Gastroesophageal sphincter (tissue), 4 donors: ENCODE results near the gene CFAP73. TPM values are rescaled to one million over a fixed set of nuclear protein-coding genes. Genes with fewer than 3 reads are reported as not detected.

ENCODE experiments used
- ATAC-seq: fragments of 150-250 bp; one replicate; pipeline ENCODE4 v1.9.1; 2016; ENCODE audit warnings: mild to moderate bottlenecking, moderate library complexity
- H3K27ac ChIP-seq, 4 donors: fragments of 200-600 bp; sonication (generic) in 3 of 4; 1 replicate in 3 of 4; 2 replicates in 1 of 4; pipeline ENCODE4 v1.5.1; 2016 to 2019
- H3K27me3 ChIP-seq: fragments of 200-600 bp; sonication (generic); one replicate; pipeline ENCODE4 v1.5.1; 2019
- H3K36me3 ChIP-seq, 2 donors: fragments of 200-600 bp; sonication (generic); one replicate each; pipeline ENCODE4 v1.5.1; 2019; ENCODE audit warnings: control low read depth in 1 of 2
- H3K4me1 ChIP-seq, 3 donors: fragments of 200-600 bp; sonication (generic); 1 replicate in 2 of 3; 2 replicates in 1 of 3; pipeline ENCODE4 v1.5.1; 2016 to 2019; ENCODE audit warnings: control low read depth in 2 of 3
- H3K4me3 ChIP-seq, 2 donors: fragments of 200-600 bp; sonication (generic); one replicate each; pipeline ENCODE4 v1.5.1; 2019; ENCODE audit warnings: mild to moderate bottlenecking in 1 of 2, moderate library complexity in 1 of 2
- H3K9me3 ChIP-seq, 3 donors: fragments of 200-600 bp; sonication (generic); one replicate each; pipeline ENCODE4 v1.5.1; 2017 to 2019; ENCODE audit warnings: control low read depth in 2 of 3
- EP300 ChIP-seq: sonication (generic); formaldehyde crosslinking; IDR thresholded peaks from one replicate; pipeline ENCODE4 v1.6.1; 2017; ENCODE audit warnings: antibody characterized with exemption, mild to moderate bottlenecking
- POLR2A ChIP-seq, 2 donors: fragments of 450-650 bp; IDR thresholded peaks; one replicate each; pipeline ENCODE4 v1.6.1; 2017; ENCODE audit warnings: antibody characterized with exemption in 2 of 2, mild to moderate bottlenecking in 2 of 2, moderate library complexity in 1 of 2
- POLR2AphosphoS5 ChIP-seq: sonication (generic); formaldehyde crosslinking; IDR thresholded peaks from one replicate; pipeline ENCODE4 v1.6.1; 2017; ENCODE audit warnings: antibody characterized with exemption
- whole genome bisulfite sequencing, 2 donors: methylation state at CpG; one replicate each; pipeline ENCODE4 v1.1.5; 2018; ENCODE audit warnings: low coverage in 1 of 2; 5-methylcytosine and 5-hydroxymethylcytosine counted together
- total RNA-seq, 4 donors: library from RNA; depleted of rRNA; stranded (reverse); fragments of >200 nt; gene quantifications; one replicate each; pipeline ENCODE4 v1.1.0, GENCODE V29; 2016
- TF ChIP-seq, protein P1 (sequence below), 4 experiments: fragments of 200-600 bp in 2 of 4; fragments of 450-650 bp in 2 of 4; sonication (generic) in 1 of 4; IDR thresholded peaks; one replicate each; pipeline ENCODE4 v1.5.1; 2017 to 2019; ENCODE audit warnings: antibody characterized with exemption in 4 of 4, mild to moderate bottlenecking in 2 of 4, moderate library complexity in 2 of 4

CFAP73 gene
- total RNA-seq, 4 donors from 2014 or later: not detected

DNA sequence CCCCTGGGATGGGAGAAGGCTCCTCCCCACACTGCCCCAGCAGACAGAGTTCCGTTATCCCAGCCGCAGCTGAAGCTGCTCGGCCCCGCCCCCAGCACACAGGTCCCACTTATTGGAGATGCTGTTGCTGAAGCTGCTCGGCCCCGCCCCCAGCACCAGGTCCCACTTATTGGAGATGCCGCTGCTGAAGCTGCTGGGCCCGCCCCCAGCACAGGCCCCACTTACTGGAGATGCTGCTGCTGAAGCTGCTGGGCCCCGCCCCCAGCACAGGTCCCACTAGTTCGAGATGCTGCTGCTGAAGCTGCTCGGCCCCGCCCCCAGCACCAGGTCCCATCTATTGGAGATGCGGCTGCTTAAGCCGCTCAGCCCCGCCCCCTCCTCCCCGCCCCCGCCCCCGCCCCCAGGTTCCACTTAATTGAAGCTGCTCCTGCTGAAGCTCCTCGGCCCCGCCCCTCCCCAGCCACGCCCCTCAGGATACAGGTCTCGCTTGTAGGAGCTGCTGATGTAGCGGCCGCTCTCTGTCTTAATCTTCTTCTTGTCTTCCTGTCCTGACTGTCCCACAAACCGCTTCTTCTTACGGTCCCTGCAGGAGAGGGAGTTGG is 12.0 kb downstream of the CFAP73 start:
- peaks cover under 1% of the 10 kb centered on the region for H3K27me3 ChIP-seq
- ATAC-seq: no peak
- no peaks in the 10 kb centered on the region for H3K4me1 ChIP-seq
- H3K36me3 ChIP-seq: peaks cover 0 to 100% of the 10 kb centered on the region in 2 donors
- H3K9me3 ChIP-seq: no peaks in the 10 kb centered on the region
- WGBS, 2 donors: 64% methylated on average over 9 of the region's 26 CpGs; no CpG with 5 or more reads in 1 of the 2 donors
- H3K4me3 ChIP-seq: no peak overlapping the region
- H3K27ac ChIP-seq: no peak overlapping the region
- TF ChIP-seq, protein P1, sequence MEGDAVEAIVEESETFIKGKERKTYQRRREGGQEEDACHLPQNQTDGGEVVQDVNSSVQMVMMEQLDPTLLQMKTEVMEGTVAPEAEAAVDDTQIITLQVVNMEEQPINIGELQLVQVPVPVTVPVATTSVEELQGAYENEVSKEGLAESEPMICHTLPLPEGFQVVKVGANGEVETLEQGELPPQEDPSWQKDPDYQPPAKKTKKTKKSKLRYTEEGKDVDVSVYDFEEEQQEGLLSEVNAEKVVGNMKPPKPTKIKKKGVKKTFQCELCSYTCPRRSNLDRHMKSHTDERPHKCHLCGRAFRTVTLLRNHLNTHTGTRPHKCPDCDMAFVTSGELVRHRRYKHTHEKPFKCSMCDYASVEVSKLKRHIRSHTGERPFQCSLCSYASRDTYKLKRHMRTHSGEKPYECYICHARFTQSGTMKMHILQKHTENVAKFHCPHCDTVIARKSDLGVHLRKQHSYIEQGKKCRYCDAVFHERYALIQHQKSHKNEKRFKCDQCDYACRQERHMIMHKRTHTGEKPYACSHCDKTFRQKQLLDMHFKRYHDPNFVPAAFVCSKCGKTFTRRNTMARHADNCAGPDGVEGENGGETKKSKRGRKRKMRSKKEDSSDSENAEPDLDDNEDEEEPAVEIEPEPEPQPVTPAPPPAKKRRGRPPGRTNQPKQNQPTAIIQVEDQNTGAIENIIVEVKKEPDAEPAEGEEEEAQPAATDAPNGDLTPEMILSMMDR (IDR thresholded peaks at IDR 0.05): no peak
- TF ChIP-seq POLR2A (IDR thresholded peaks at IDR 0.05) (no peak), POLR2AphosphoS5 (no peak), EP300 (no peak)

DNA sequence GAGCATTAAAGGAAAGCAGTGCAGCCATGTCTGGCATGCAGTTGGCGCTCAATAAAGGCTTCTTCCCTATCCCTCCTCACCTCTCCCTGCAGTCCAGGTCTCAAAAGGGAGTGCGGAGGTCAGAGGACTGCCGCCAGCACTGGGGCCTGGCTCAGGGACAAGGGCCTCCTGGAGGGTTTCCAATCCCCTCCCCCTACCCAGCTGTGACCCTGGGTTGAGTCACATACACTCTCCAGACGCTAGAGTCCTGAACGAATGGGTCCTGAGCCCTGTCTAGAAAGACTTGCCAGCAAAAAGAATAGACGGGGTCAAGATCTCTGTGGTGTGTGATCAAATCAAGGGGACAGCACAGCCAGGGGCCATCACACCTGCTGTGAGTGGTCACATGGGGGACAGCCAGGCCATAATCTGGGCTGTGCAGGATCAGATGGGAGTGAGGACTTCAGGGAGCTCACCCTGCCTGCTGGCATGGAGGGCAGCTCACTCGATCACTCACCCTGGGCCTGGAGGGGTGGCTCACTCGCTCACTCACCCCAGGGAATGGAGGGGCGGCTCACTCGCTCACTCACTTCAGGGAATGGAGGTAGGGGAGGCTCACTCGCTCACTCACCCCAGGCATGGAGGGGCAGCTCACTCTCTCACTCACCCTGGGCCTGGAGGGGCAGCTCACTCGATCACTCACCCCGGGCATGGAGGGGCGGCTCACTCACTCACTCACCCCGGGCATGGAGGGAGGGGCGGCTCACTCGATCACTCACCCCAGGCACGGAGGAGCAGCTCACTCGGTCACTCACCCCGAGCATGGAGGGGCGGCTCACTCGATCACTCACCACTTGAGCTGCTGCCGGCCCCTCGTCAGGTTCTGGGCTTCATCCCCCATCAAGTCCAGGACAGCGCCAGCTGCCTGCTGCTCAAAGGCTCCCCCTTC is 12.8 kb downstream of the CFAP73 start:
- TF ChIP-seq POLR2AphosphoS5: no peak
- no peak for TF ChIP-seq POLR2A (IDR thresholded peaks at IDR 0.05)
- TF ChIP-seq, protein P1 (IDR thresholded peaks at IDR 0.05): no peak
- no peak for TF ChIP-seq EP300
- Histone ChIP-seq H3K27ac (no peak overlapping the region), H3K4me1 (no peaks in the 10 kb centered on the region), H3K27me3 (no peaks in the 10 kb centered on the region), H3K36me3 (peaks cover 0 to 100% of the 10 kb centered on the region in 2 donors), H3K9me3 (no peaks in the 10 kb centered on the region), H3K4me3 (no peak overlapping the region)
- no peak for ATAC-seq
- WGBS, 2 donors: 83 to 100% methylated on average over 1 of the region's 25 CpGs

DNA sequence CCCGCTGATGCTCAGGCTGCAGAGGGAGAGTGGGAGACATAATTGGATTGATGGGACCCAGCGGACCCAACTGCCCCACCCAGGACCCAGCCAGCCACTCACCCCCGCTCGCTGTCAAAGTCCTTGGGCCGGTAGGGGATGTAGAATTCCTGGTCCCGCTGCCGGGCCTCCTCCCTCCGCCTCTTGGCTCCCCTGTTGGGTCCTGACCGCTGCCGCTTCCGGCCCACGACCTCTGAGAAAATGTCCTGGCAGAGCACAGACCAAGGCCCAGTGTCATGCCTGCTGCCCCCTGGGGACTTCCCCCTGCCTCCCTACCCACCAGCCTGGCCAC is 13.5 kb downstream of the CFAP73 start:
- WGBS, 2 donors: 73% methylated on average over 6 of the region's 12 CpGs; no CpG with 5 or more reads in 1 of the 2 donors

DNA sequence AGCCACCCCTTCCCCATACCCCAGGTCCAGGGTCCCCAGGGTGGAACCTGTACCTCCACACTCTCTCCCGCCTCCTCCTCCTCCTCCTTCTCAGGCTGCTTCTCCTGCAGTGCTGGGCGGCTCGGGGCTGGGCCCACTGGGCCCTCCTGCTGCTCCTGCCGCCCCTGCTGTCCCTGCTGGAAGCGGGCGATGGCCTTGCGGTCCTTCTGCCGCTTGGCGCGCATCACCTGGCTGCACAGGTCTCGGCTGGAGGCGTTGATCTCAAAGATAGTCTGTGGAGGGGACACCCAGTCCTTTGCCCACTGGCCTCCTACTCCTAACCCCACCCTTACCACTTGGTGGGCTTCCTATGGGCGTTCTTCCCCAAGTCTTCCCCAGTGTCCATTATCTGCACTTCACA is 14.5 kb downstream of the CFAP73 start:
- no peak for ATAC-seq
- Histone ChIP-seq H3K27ac (no peak overlapping the region), H3K9me3 (no peaks in the 10 kb centered on the region), H3K36me3 (peaks cover 0 to 100% of the 10 kb centered on the region in 2 donors), H3K4me1 (no peaks in the 10 kb centered on the region), H3K4me3 (no peak overlapping the region), H3K27me3 (no peaks in the 10 kb centered on the region)
- whole genome bisulfite sequencing, 2 donors: 80 to 98% methylated on average over 1 to 8 of the region's 13 CpGs
- TF ChIP-seq EP300 (no peak), POLR2AphosphoS5 (no peak), POLR2A (IDR thresholded peaks at IDR 0.05) (no peak)
- TF ChIP-seq, protein P1 (IDR thresholded peaks at IDR 0.05): no peak

More for the DNA sequence above, 13.5 kb downstream of the CFAP73 start:
- ATAC-seq: no peak
- Histone ChIP-seq H3K36me3 (peaks cover 0 to 100% of the 10 kb centered on the region in 2 donors), H3K4me1 (no peaks in the 10 kb centered on the region), H3K4me3 (no peak overlapping the region), H3K27ac (no peak overlapping the region), H3K9me3 (no peaks in the 10 kb centered on the region), H3K27me3 (no peaks in the 10 kb centered on the region)
- TF ChIP-seq POLR2A (IDR thresholded peaks at IDR 0.05): no peak
- TF ChIP-seq, protein P1 (IDR thresholded peaks at IDR 0.05): no peak
- no peak for TF ChIP-seq EP300
- TF ChIP-seq POLR2AphosphoS5: no peak
